ENCODE data around the gene DYNLRB2.

- peak in 1 of 3 donors; percentile 19 for TF ChIP-seq POLR2AphosphoS5 (IDR thresholded peaks at IDR 0.05)
- TF ChIP-seq CTCF (IDR thresholded peaks at IDR 0.05): no peak
- no peak for TF ChIP-seq POLR2A (IDR thresholded peaks at IDR 0.05)
Observed at GRCh38 chr16:80503107-80503506, 37.7 kb upstream of the DYNLRB2 start.
